Pancreas (tissue), 10 donors: ENCODE results near the gene KIAA0930. TPM values are rescaled to one million over a fixed set of nuclear protein-coding genes. Genes with fewer than 3 reads are reported as not detected.

Experiments
- ATAC-seq, 4 donors: fragments of 200-7000 bp; cut with Tn5 transposase; one replicate each; pipeline versions ENCODE4 v1.8.0 to v1.9.1; 2020; ENCODE audit warnings: mild to moderate bottlenecking in 4 of 4, moderate library complexity in 4 of 4
- DNase-seq, 6 donors: peaks; one replicate each; pipeline ENCODE4 v3.0.0-alpha.2; 2020
- FAIRE-seq: peaks from 2 replicates; lab custom pipeline; 2012; peaks lifted over from hg19 to GRCh38; lab: Jason Lieb, UNC
- H3K27ac ChIP-seq, 4 donors: fragments of 200-600 bp; sonication (generic); 1 replicate in 3 of 4; 2 replicates in 1 of 4; pipeline versions ENCODE4 v1.5.0 to v1.8.0; 2020
- H3K27me3 ChIP-seq, 4 donors: fragments of 200-600 bp; one replicate each; pipeline ENCODE4 v1.8.0; 2021
- H3K36me3 ChIP-seq, 3 donors: fragments of 200-600 bp; sonication (generic) in 1 of 3; one replicate each; pipeline versions ENCODE4 v1.5.0 to v1.8.0; 2020 to 2021
- H3K4me1 ChIP-seq, 3 donors: fragments of 200-600 bp; one replicate each; pipeline ENCODE4 v1.8.0; 2021
- H3K4me3 ChIP-seq, 4 donors: fragments of 200-600 bp; sonication (generic) in 2 of 4; one replicate each; pipeline versions ENCODE4 v1.5.0 to v1.8.0; 2020 to 2021
- H3K9me3 ChIP-seq, 4 donors: fragments of 200-600 bp; one replicate each; pipeline ENCODE4 v1.8.0; 2021
- CTCF ChIP-seq, 4 donors: fragments of 200-600 bp; sonication (generic) in 3 of 4; IDR thresholded peaks; one replicate each; pipeline versions ENCODE4 v1.5.0 to v1.8.0; 2021; ENCODE audit warnings: antibody characterized with exemption in 4 of 4
- WGBS, 2 donors: extraction: QIAGEN DNeasy Blood & Tissue Kit; methylation state at CpG; one replicate each; pipeline ENCODE4 v1.1.7; 2013; 5-methylcytosine and 5-hydroxymethylcytosine counted together
- intact Hi-C, 3 donors: fragments of 100-400 bp; cut with DNase I; formaldehyde crosslinking; loops; one replicate each; pipeline versions ENCODE4 v1.11.1 to v1.14.2; 2022
- polyA plus RNA-seq, 2 donors: library from polyadenylated mRNA; stranded (reverse); fragments of 200-250 nt; gene quantifications; one replicate each; pipeline ENCODE4 v1.2.3, GENCODE V29; 2013
- total RNA-seq, 6 donors: library from RNA; stranded (reverse); fragmentation: NEBNext Ultra II Directional in 4 of 6; extraction: Animal tissue kit (Norgen Biotek cat#: 25700) in 4 of 6; gene quantifications; one replicate each; pipeline versions ENCODE4 v1.2.1 to v1.2.4, GENCODE V29; 2021 to 2023
- donor health status: healthy with polysubstance abuse.
- donor health status: DM: no; HTN: no; CAD: no; lungs with moderate emphysema.
- donor health status: DM: no; HTN: no; CAD: no.
- donor health status: control.
- donor health status: control.
- donor health status: Bipolar disorder and iron deficiency.
- donor health status: DM: yes; HTN: yes; CAD: no.
- donor health status: DM: no; HTN: no; CAD: no.
- donor health status: DM: no; HTN: no; CAD: no.
- donor health status: DM: yes; HTN: yes; CAD: no.

Gene KIAA0930
- total and polyA plus RNA-seq, 8 donors, result 14.6 to 36.8 (median 20.0) TPM

- peaks cover 9 to 14% (median 11%) of the 10 kb centered on the region in 3 donors for H3K4me1 ChIP-seq
- intact Hi-C loops, result no loop called here
- DNase-seq, result no peak
- ATAC-seq, result no peak
- no peaks in the 10 kb centered on the region for H3K9me3 ChIP-seq
- H3K36me3 ChIP-seq, result no peaks in the 10 kb centered on the region
- H3K27ac ChIP-seq, result no peak overlapping the region
- no peak for TF ChIP-seq CTCF (IDR thresholded peaks at IDR 0.05)
- H3K4me3 ChIP-seq, result no peak overlapping the region
- no peaks in the 10 kb centered on the region for H3K27me3 ChIP-seq
- WGBS, 2 donors, result 84% methylated on average over 9 of the region's 9 CpGs
- FAIRE-seq, result no peak
Measured at GRCh38 chr22:45155050-45155840, 85.4 kb downstream of the KIAA0930 start.

- DNase-seq, result no peak
- TF ChIP-seq CTCF (IDR thresholded peaks at IDR 0.05), result no peak
- ATAC-seq, result no peak
- H3K4me3 ChIP-seq, result no peak overlapping the region
- H3K27ac ChIP-seq, result no peak overlapping the region
- peaks cover 2 to 7% (median 5%) of the 10 kb centered on the region in 3 donors for H3K4me1 ChIP-seq
- H3K36me3 ChIP-seq, result no peaks in the 10 kb centered on the region
- H3K27me3 ChIP-seq, result no peaks in the 10 kb centered on the region
- FAIRE-seq, result no peak
- H3K9me3 ChIP-seq, result no peaks in the 10 kb centered on the region
- intact Hi-C loops, result no loop called here
- WGBS, 2 donors, result 81 to 82% methylated on average over 3 of the region's 3 CpGs
Measured at GRCh38 chr22:45154383-45154782, 86.3 kb downstream of the KIAA0930 start.

- Histone ChIP-seq H3K27ac (no peak overlapping the region), H3K4me1 (no peaks in the 10 kb centered on the region), H3K9me3 (no peaks in the 10 kb centered on the region), H3K27me3 (no peaks in the 10 kb centered on the region), H3K4me3 (no peak overlapping the region), H3K36me3 (no peaks in the 10 kb centered on the region)
- WGBS, 2 donors, result 90 to 91% methylated on average over 6 of the region's 6 CpGs
- DNase-seq, result no peak
- no peak for FAIRE-seq
- TF ChIP-seq CTCF (IDR thresholded peaks at IDR 0.05), result no peak
- intact Hi-C loops, result no loop called here
- ATAC-seq, result no peak
Measured at GRCh38 chr22:45151503-45151902, 89.2 kb downstream of the KIAA0930 start.

DNA sequence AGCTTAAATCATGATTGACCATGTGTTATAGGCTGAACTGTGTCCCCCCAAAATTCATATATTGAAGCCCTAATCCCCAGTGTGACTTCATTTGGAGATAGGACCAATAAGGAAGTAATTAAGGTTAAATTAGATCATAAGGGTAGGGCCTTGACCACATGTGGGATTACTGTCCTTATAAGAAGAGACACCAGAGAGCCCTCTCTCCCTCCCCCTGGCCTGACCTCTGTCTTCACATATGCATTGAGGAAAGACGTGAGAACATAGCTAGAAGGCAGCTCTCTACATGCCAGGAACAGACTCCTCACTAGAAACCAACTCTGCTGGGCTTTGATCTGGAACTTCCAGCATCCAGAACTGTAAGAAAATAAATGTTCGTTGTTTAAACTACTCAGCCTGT is 90.6 kb downstream of the KIAA0930 start:
- DNase-seq (no peak), FAIRE-seq (no peak), ATAC-seq (no peak)
- Histone ChIP-seq H3K36me3 (no peaks in the 10 kb centered on the region), H3K9me3 (no peaks in the 10 kb centered on the region), H3K27me3 (no peaks in the 10 kb centered on the region), H3K4me1 (no peaks in the 10 kb centered on the region), H3K4me3 (no peak overlapping the region), H3K27ac (no peak overlapping the region)
- 47 to 84% methylated on average over 2 of the region's 2 CpGs for WGBS, 2 donors
- TF ChIP-seq CTCF (IDR thresholded peaks at IDR 0.05), result no peak
- intact Hi-C loops, result no loop called here

GRCh38 chr22:45149671-45150070 is 91.0 kb downstream of the KIAA0930 start:
- H3K4me3 ChIP-seq, result no peak overlapping the region
- no peaks in the 10 kb centered on the region for H3K36me3 ChIP-seq
- 73 to 88% methylated on average over 2 of the region's 2 CpGs for WGBS, 2 donors
- H3K9me3 ChIP-seq, result no peaks in the 10 kb centered on the region
- no peak for TF ChIP-seq CTCF (IDR thresholded peaks at IDR 0.05)
- no peak overlapping the region for H3K27ac ChIP-seq
- DNase-seq (no peak), ATAC-seq (no peak), FAIRE-seq (no peak)
- intact Hi-C loops, result no loop called here
- no peaks in the 10 kb centered on the region for H3K27me3 ChIP-seq
- H3K4me1 ChIP-seq, result no peaks in the 10 kb centered on the region
